Vagina (tissue), 2 donors: ENCODE data around the gene TBL1X.

Experiments used
- CTCF ChIP-seq, 3 experiments: fragments of 450-650 bp in 2 of 3; fragments of 200-600 bp in 1 of 3; sonication (generic) in 1 of 3; IDR thresholded peaks; one replicate each; pipeline ENCODE4 v1.5.1; 2017 to 2019; ENCODE audit warnings: antibody characterized with exemption in 3 of 3, mild to moderate bottlenecking in 2 of 3, moderate library complexity in 2 of 3
- POLR2A ChIP-seq, 2 donors: fragments of 450-650 bp; IDR thresholded peaks; one replicate each; pipeline ENCODE4 v1.6.1; 2017; ENCODE audit warnings: antibody characterized with exemption in 2 of 2, mild to moderate bottlenecking in 2 of 2, moderate library complexity in 2 of 2
- POLR2AphosphoS5 ChIP-seq, 2 donors: sonication (generic); formaldehyde crosslinking; IDR thresholded peaks; one replicate each; pipeline ENCODE4 v1.9.0; 2017; ENCODE audit warnings: antibody characterized with exemption in 2 of 2, mild to moderate bottlenecking in 2 of 2, low read depth in 1 of 2; ENCODE audit not compliant: insufficient read depth in 1 of 2

GRCh38 chrX:9482408-9482807 lies 17.6 kb downstream of the TBL1X start:
- TF ChIP-seq CTCF (IDR thresholded peaks at IDR 0.05) (no peak), POLR2AphosphoS5 (IDR thresholded peaks at IDR 0.05; ENCODE audit: insufficient read depth in 1 of 2, low read depth in 1 of 2) (no peak), POLR2A (IDR thresholded peaks at IDR 0.05) (no peak)
